ENCODE data around the gene ELN.

The ELN gene

DNA sequence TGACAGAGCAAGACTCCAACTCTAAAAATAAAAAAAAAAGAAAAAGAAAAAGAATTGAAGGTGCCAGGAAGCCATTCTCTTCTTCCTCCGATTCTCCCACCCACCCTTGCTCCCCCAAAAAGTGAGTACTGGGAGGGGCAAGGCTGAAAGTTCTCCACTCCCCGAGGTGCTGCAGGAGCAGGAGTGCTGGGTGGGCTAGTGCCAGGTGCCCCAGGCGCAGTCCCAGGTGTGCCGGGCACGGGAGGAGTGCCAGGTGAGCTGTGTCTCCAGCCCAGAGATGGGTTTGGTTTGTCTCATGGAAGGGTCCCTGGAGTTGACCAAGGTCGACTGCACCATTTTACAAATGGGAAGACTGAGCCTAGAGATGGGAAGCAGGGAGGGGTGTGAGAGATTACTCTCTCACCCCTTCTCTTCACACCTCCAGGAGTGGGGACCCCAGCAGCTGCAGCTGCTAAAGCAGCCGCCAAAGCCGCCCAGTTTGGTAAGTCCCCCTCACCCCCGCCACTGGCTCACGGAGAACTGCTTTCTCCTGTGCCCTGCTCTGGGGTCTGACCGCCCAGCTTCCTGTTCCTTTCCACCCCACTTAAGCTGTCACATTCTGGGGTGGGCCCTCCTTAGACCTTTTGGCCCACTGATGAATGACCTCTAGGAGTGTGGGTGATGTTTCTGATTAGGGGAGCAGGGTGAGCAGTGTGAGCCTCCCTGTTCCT lies 29.4 kb downstream of the ELN start:
- H3K27me3 ChIP-seq (ENCODE audit: control insufficient read depth, insufficient read depth, low read length) = no peaks in the 10 kb centered on the region
- no peak overlapping the region for H3K9ac ChIP-seq (ENCODE audit: low read depth, low read length)
- H3K36me3 ChIP-seq (ENCODE audit: control insufficient read depth, insufficient read depth, low read length) = no peaks in the 10 kb centered on the region
- H3K9me3 ChIP-seq (ENCODE audit: control insufficient read depth, insufficient read depth, low read length) = no peaks in the 10 kb centered on the region
- no peaks in the 10 kb centered on the region for H3K4me1 ChIP-seq (ENCODE audit: control insufficient read depth, insufficient read depth, low read length)
- no peak overlapping the region for H3K4me3 ChIP-seq (ENCODE audit: low read depth, low read length)
- H3K27ac ChIP-seq (ENCODE audit: low read depth, low read length) = no peak overlapping the region

DNA sequence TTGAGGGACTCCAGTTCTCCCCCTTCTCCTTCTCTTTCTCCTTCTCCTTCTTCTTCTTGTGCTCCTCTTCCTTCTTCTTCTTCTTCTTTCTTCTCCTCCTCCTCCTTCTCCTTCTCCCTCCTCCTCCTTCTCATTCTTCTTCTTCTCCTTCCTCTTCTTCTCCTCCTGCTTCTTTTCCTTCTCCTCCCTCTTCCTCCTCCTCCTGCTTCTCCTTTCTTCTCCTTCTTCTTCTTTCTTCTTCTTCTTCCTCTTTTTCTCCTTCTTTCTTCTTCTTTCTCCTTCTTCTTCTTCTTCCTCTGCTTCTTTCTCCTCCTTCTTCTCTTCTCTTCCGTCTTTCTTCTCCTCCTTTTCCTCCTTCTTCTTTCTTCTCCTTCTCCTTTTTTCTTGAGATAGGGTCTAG lies 30.0 kb downstream of the ELN start:
- Histone ChIP-seq H3K36me3 (ENCODE audit: control insufficient read depth, insufficient read depth, low read length) (no peaks in the 10 kb centered on the region), H3K9ac (ENCODE audit: low read depth, low read length) (no peak overlapping the region), H3K9me3 (ENCODE audit: control insufficient read depth, insufficient read depth, low read length) (no peaks in the 10 kb centered on the region), H3K27me3 (ENCODE audit: control insufficient read depth, insufficient read depth, low read length) (no peaks in the 10 kb centered on the region), H3K27ac (ENCODE audit: low read depth, low read length) (no peak overlapping the region), H3K4me1 (ENCODE audit: control insufficient read depth, insufficient read depth, low read length) (no peaks in the 10 kb centered on the region), H3K4me3 (ENCODE audit: low read depth, low read length) (no peak overlapping the region)

- Histone ChIP-seq H3K4me3 (ENCODE audit: low read depth, low read length) (no peak overlapping the region), H3K27me3 (ENCODE audit: control insufficient read depth, insufficient read depth, low read length) (no peaks in the 10 kb centered on the region), H3K36me3 (ENCODE audit: control insufficient read depth, insufficient read depth, low read length) (no peaks in the 10 kb centered on the region), H3K9ac (ENCODE audit: low read depth, low read length) (no peak overlapping the region), H3K9me3 (ENCODE audit: control insufficient read depth, insufficient read depth, low read length) (no peaks in the 10 kb centered on the region), H3K4me1 (ENCODE audit: control insufficient read depth, insufficient read depth, low read length) (no peaks in the 10 kb centered on the region), H3K27ac (ENCODE audit: low read depth, low read length) (no peak overlapping the region)
Measured at GRCh38 chr7:74058486-74058885, 30.5 kb downstream of the ELN start.

GRCh38 chr7:74059037-74059436 lies 31.1 kb downstream of the ELN start:
- H3K36me3 ChIP-seq (ENCODE audit: control insufficient read depth, insufficient read depth, low read length) = no peaks in the 10 kb centered on the region
- no peak overlapping the region for H3K4me3 ChIP-seq (ENCODE audit: low read depth, low read length)
- H3K27ac ChIP-seq (ENCODE audit: low read depth, low read length) = no peak overlapping the region

DNA sequence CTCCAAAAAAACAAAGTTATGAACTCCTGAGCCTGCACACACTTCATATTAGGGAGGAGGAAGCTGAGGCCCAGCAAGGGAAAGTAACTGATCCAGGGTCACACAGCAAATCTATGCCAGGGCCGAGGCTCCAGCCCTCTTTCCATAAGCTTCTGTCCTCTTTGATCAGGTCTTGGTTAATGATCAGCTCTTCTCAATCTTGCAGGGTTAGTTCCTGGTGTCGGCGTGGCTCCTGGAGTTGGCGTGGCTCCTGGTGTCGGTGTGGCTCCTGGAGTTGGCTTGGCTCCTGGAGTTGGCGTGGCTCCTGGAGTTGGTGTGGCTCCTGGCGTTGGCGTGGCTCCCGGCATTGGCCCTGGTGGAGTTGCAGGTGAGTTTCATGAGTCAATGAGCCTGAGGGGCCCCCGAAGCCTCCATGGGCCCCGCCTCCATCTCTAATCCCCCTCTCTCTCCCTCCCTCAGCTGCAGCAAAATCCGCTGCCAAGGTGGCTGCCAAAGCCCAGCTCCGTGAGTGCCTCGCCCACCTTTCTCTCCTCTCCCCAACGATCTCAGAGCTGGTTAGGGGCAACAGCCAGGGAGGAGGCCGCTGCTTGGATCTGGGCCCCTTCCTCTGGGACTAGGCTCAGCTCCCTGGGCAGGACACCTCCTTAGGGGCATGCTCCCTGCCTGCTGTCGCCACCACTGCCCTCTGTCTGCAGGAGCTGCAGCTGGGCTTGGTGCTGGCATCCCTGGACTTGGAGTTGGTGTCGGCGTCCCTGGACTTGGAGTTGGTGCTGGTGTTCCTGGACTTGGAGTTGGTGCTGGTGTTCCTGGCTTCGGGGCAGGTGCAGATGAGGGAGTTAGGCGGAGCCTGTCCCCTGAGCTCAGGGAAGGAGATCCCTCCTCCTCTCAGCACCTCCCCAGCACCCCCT lies 32.0 kb downstream of the ELN start:
- no peaks in the 10 kb centered on the region for H3K36me3 ChIP-seq (ENCODE audit: control insufficient read depth, insufficient read depth, low read length)
- H3K27ac ChIP-seq (ENCODE audit: low read depth, low read length) = no peak overlapping the region
- H3K9ac ChIP-seq (ENCODE audit: low read depth, low read length) = no peak overlapping the region
- H3K27me3 ChIP-seq (ENCODE audit: control insufficient read depth, insufficient read depth, low read length) = no peaks in the 10 kb centered on the region
- H3K4me1 ChIP-seq (ENCODE audit: control insufficient read depth, insufficient read depth, low read length) = no peaks in the 10 kb centered on the region
- no peaks in the 10 kb centered on the region for H3K9me3 ChIP-seq (ENCODE audit: control insufficient read depth, insufficient read depth, low read length)
- H3K4me3 ChIP-seq (ENCODE audit: low read depth, low read length) = no peak overlapping the region

More at GRCh38 chr7:74059037-74059436, 31.1 kb downstream of the ELN start:
- H3K27me3 ChIP-seq (ENCODE audit: control insufficient read depth, insufficient read depth, low read length) = no peaks in the 10 kb centered on the region
- H3K4me1 ChIP-seq (ENCODE audit: control insufficient read depth, insufficient read depth, low read length) = no peaks in the 10 kb centered on the region
- no peaks in the 10 kb centered on the region for H3K9me3 ChIP-seq (ENCODE audit: control insufficient read depth, insufficient read depth, low read length)
- H3K9ac ChIP-seq (ENCODE audit: low read depth, low read length) = no peak overlapping the region

DNA sequence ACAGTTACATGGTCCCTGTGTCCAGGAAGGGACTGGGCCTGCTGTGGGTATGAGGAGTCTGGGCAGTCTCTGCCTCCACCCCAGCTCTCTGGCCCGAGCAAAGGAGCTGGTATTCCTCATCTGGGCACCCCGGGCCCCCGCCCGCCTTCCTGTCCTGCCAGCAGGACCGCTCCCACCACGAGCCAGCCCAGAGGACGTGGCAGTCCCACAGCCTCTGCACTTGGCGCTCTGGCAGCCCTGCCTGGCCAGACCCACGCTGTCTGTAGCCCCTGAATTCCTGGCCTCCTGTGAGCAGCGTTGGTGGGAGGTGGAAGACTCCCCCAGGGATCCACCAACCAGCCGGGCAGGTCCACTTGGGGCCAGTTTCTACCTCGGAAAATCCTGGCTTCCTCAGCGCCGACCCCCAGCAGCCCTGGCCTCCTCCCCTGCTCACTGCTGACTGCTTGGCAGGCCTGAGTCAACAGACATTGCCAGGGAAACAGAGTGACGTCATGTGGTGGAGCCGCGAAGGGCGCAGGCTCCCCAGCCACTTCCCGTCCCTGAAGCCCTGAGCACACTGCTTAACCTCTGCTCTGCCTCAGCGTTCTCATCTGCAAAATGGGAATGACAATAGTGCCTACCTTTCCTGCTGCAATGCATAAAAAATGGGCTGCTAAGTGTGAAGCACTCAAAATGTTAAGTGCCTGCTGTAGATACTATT lies 34.0 kb downstream of the ELN start:
- no peak overlapping the region for H3K4me3 ChIP-seq (ENCODE audit: low read depth, low read length)

GRCh38 chr7:74063223-74063641 lies 35.3 kb downstream of the ELN start:
- Histone ChIP-seq H3K27ac (ENCODE audit: low read depth, low read length) (no peak overlapping the region), H3K9ac (ENCODE audit: low read depth, low read length) (no peak overlapping the region), H3K9me3 (ENCODE audit: control insufficient read depth, insufficient read depth, low read length) (no peaks in the 10 kb centered on the region), H3K4me3 (ENCODE audit: low read depth, low read length) (no peak overlapping the region), H3K27me3 (ENCODE audit: control insufficient read depth, insufficient read depth, low read length) (no peaks in the 10 kb centered on the region), H3K4me1 (ENCODE audit: control insufficient read depth, insufficient read depth, low read length) (0 out of 2 replicates have a peak, but pooled peaks cover 3% of the 10 kb centered on the region), H3K36me3 (ENCODE audit: control insufficient read depth, insufficient read depth, low read length) (no peaks in the 10 kb centered on the region)

More for the DNA sequence above, 34.0 kb downstream of the ELN start:
- Histone ChIP-seq H3K4me1 (ENCODE audit: control insufficient read depth, insufficient read depth, low read length) (0 out of 2 replicates have a peak, but pooled peaks cover 3% of the 10 kb centered on the region), H3K9me3 (ENCODE audit: control insufficient read depth, insufficient read depth, low read length) (no peaks in the 10 kb centered on the region), H3K27me3 (ENCODE audit: control insufficient read depth, insufficient read depth, low read length) (no peaks in the 10 kb centered on the region), H3K27ac (ENCODE audit: low read depth, low read length) (no peak overlapping the region), H3K36me3 (ENCODE audit: control insufficient read depth, insufficient read depth, low read length) (no peaks in the 10 kb centered on the region), H3K9ac (ENCODE audit: low read depth, low read length) (no peak overlapping the region)

DNA sequence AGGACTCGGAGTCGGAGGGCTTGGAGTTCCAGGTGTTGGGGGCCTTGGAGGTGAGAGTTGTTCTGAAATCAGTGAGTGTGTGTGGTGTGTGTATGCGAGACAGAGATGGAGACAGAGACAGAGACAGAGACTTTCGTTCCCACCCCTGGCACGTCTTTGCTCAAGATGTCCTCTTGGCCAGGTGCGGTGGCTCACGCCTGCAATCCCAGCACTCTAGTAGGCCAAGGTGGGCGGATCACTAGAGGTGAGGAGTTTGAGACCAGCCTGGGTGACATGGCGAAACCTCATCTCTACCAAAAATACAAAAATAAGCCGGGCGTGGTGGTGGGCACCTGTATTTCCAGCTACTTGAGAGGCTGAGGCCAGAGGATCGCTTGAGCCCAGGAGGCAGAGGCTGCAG lies 35.7 kb downstream of the ELN start:
- no peaks in the 10 kb centered on the region for H3K27me3 ChIP-seq (ENCODE audit: control insufficient read depth, insufficient read depth, low read length)
- no peak overlapping the region for H3K4me3 ChIP-seq (ENCODE audit: low read depth, low read length)
- no peaks in the 10 kb centered on the region for H3K36me3 ChIP-seq (ENCODE audit: control insufficient read depth, insufficient read depth, low read length)
- no peak overlapping the region for H3K27ac ChIP-seq (ENCODE audit: low read depth, low read length)
- H3K9ac ChIP-seq (ENCODE audit: low read depth, low read length) = no peak overlapping the region
- H3K9me3 ChIP-seq (ENCODE audit: control insufficient read depth, insufficient read depth, low read length) = no peaks in the 10 kb centered on the region
- 0 out of 2 replicates have a peak, but pooled peaks cover 3% of the 10 kb centered on the region for H3K4me1 ChIP-seq (ENCODE audit: control insufficient read depth, insufficient read depth, low read length)

DNA sequence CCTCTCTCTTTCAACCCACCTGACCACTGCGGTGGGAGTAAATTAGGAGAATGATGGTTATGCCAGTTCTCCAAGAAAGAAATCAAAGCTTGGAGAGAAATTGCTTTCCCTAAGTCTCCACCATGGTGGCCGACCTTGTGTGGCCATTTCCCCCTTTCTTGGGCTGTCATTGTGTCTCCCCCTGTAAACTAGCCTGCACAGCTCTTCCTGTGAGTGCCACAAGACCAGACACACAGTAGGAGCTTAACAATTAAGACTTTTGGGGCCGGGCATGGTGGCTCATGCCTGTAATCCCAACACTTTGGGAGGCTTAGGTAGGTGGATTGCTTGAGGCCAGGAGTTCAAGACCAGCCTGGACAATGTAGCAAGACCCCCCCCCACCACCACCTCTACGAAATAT lies 36.7 kb downstream of the ELN start:
- Histone ChIP-seq H3K27ac (ENCODE audit: low read depth, low read length) (no peak overlapping the region), H3K9me3 (ENCODE audit: control insufficient read depth, insufficient read depth, low read length) (no peaks in the 10 kb centered on the region), H3K36me3 (ENCODE audit: control insufficient read depth, insufficient read depth, low read length) (no peaks in the 10 kb centered on the region), H3K4me3 (ENCODE audit: low read depth, low read length) (no peak overlapping the region), H3K4me1 (ENCODE audit: control insufficient read depth, insufficient read depth, low read length) (0 out of 2 replicates have a peak, but pooled peaks cover 3% of the 10 kb centered on the region), H3K9ac (ENCODE audit: low read depth, low read length) (no peak overlapping the region), H3K27me3 (ENCODE audit: control insufficient read depth, insufficient read depth, low read length) (no peaks in the 10 kb centered on the region)

DNA sequence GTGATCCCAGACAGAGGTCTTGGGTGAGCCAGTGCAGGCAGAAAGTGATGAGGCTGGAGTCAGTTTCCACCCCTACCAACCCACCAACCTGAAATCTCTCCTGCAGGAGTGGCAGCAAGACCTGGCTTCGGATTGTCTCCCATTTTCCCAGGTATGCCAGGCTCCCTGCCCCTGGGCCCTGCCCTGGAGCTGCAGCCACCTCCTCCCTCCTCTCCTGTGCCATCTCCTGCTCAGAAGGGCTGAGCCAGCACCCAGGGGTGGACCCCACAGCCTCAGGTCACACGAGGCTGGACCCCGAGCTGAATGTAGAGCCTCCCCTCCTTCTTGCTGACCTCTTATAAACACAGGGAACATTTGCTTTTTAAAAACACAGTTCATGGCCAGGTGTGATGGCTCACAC lies 38.7 kb downstream of the ELN start:
- no peaks in the 10 kb centered on the region for H3K9me3 ChIP-seq (ENCODE audit: control insufficient read depth, insufficient read depth, low read length)
- no peaks in the 10 kb centered on the region for H3K27me3 ChIP-seq (ENCODE audit: control insufficient read depth, insufficient read depth, low read length)
- 0 out of 2 replicates have a peak, but pooled peaks cover 3% of the 10 kb centered on the region for H3K4me1 ChIP-seq (ENCODE audit: control insufficient read depth, insufficient read depth, low read length)
- H3K4me3 ChIP-seq (ENCODE audit: low read depth, low read length) = no peak overlapping the region
- no peak overlapping the region for H3K27ac ChIP-seq (ENCODE audit: low read depth, low read length)
- H3K36me3 ChIP-seq (ENCODE audit: control insufficient read depth, insufficient read depth, low read length) = no peaks in the 10 kb centered on the region
- H3K9ac ChIP-seq (ENCODE audit: low read depth, low read length) = no peak overlapping the region
